ENCODE results near the gene SFRP5. TPM values are rescaled to one million over a fixed set of nuclear protein-coding genes. Genes with fewer than 3 reads are reported as not detected.

The SFRP5 gene
- total RNA-seq, 3 donors from 2014 or later: 0.41 to 23.0 (median 1.0) TPM

DNA sequence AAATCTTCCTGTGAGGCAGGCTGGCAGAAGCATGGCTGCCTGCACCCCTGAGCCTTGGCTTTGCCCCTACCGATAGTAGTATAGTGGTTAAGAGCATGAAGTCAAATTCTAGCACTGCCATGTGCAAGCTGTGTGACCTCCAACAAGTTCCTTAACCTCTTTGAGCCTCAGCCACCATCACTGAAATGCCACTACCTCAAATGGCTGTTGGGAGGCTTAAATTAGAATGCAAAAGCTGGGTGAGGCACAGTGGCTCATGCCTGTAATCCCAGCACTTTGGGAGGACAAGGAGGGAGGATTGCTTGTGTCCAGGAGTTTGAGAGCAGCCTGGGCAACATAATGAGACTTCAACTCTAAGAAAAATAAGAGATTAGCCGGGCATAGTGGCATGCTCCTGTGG lies 8.4 kb downstream of the SFRP5 start:
- intact Hi-C loops (cut with DNase I, micrococcal nuclease): no loop called here
- TF ChIP-seq, protein P1, sequence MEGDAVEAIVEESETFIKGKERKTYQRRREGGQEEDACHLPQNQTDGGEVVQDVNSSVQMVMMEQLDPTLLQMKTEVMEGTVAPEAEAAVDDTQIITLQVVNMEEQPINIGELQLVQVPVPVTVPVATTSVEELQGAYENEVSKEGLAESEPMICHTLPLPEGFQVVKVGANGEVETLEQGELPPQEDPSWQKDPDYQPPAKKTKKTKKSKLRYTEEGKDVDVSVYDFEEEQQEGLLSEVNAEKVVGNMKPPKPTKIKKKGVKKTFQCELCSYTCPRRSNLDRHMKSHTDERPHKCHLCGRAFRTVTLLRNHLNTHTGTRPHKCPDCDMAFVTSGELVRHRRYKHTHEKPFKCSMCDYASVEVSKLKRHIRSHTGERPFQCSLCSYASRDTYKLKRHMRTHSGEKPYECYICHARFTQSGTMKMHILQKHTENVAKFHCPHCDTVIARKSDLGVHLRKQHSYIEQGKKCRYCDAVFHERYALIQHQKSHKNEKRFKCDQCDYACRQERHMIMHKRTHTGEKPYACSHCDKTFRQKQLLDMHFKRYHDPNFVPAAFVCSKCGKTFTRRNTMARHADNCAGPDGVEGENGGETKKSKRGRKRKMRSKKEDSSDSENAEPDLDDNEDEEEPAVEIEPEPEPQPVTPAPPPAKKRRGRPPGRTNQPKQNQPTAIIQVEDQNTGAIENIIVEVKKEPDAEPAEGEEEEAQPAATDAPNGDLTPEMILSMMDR (IDR thresholded peaks at IDR 0.05): no peak
- DNase-seq (no peak), ATAC-seq (no peak)
- Histone ChIP-seq H3K9me3 (no peaks in the 10 kb centered on the region), H3K4me3 (no peak overlapping the region), H3K4me1 (ENCODE audit: low read depth) (no peaks in the 10 kb centered on the region), H3K36me3 (ENCODE audit: low read depth) (no peaks in the 10 kb centered on the region)

DNA sequence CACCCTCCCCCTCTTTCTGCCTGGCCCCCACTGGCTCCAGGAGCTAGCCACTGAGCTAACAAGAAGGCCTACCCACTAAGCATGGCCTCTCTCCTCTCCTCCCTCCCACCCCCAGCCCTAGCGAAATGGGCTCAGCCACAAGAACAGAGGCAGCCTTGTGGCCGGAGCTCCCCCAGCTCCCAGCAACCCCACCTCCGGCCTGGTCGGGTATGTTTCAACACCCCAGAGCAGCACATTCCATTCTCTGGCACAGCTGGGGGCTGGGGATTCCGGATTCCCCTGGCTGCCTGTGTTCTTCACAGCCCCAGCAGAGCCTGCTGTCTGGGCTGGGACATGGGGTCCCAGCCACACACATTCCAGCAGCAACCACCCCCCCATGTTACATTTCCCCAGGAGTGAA lies 9.0 kb downstream of the SFRP5 start:
- ATAC-seq (no peak), DNase-seq (no peak)
- intact Hi-C loops (cut with DNase I, micrococcal nuclease): no loop called here
- Histone ChIP-seq H3K4me3 (no peak overlapping the region), H3K36me3 (ENCODE audit: low read depth) (no peaks in the 10 kb centered on the region), H3K4me1 (ENCODE audit: low read depth) (no peaks in the 10 kb centered on the region), H3K9me3 (no peaks in the 10 kb centered on the region)
- TF ChIP-seq, protein P1 (IDR thresholded peaks at IDR 0.05): no peak

DNA sequence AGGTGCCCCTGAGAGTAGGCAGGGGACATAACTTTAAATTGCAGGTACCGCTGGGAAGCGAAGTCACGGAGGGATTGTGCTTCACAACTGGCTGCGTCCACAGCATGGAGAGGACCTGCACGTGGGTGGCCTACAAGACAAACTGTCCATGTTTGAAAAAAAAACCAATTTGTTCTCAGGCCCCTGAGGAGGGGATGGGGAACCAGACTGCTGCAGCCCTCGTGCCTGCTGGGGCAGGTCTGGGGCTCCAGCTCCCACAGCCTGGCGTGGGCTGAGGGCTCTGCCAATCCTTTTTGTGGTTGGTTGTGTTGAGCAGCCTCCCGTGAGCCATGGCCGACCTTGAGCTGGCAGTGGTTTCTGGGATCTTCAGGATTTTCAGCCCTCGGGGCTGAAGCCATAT lies 9.7 kb downstream of the SFRP5 start:
- DNase-seq: no peak
- Histone ChIP-seq H3K4me1 (ENCODE audit: low read depth) (no peaks in the 10 kb centered on the region), H3K9me3 (no peaks in the 10 kb centered on the region), H3K36me3 (ENCODE audit: low read depth) (no peaks in the 10 kb centered on the region), H3K4me3 (no peak overlapping the region)
- no peak for ATAC-seq
- intact Hi-C loops (cut with DNase I, micrococcal nuclease): no loop called here
- TF ChIP-seq, protein P1 (IDR thresholded peaks at IDR 0.05): no peak

DNA sequence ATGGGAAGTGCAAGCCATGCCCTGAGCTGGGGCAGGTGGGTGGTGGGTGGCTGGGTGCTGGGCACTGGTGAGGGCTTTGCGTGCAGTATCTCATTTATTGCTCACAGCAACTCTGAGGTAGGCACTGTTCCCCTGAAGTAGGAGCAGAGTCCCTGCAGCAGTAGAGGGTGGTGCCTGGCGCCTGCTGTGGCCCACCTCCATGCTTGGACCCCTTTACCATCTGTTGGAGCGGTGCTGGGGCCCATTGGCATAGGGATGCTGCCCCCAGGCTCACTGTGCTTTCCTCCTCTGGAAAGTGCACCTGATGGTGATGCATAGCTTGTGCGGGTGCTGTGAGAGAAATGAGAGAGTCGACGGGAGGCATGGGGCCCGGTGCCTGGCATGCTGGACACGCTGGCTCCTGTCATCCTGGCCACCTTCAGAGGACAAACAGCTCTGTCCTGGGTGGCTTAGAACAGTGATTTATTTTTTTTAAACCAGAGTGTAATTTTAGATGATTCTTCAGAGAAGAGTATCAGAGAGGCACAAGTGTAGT lies 10.4 kb downstream of the SFRP5 start:
- intact Hi-C loops (cut with DNase I, micrococcal nuclease): no loop called here
- H3K4me3 ChIP-seq: no peak overlapping the region
- ATAC-seq (no peak), DNase-seq (no peak)
- H3K9me3 ChIP-seq: no peaks in the 10 kb centered on the region
- H3K36me3 ChIP-seq (ENCODE audit: low read depth): no peaks in the 10 kb centered on the region
- TF ChIP-seq, protein P1 (IDR thresholded peaks at IDR 0.05): no peak
- H3K4me1 ChIP-seq (ENCODE audit: low read depth): no peaks in the 10 kb centered on the region

DNA sequence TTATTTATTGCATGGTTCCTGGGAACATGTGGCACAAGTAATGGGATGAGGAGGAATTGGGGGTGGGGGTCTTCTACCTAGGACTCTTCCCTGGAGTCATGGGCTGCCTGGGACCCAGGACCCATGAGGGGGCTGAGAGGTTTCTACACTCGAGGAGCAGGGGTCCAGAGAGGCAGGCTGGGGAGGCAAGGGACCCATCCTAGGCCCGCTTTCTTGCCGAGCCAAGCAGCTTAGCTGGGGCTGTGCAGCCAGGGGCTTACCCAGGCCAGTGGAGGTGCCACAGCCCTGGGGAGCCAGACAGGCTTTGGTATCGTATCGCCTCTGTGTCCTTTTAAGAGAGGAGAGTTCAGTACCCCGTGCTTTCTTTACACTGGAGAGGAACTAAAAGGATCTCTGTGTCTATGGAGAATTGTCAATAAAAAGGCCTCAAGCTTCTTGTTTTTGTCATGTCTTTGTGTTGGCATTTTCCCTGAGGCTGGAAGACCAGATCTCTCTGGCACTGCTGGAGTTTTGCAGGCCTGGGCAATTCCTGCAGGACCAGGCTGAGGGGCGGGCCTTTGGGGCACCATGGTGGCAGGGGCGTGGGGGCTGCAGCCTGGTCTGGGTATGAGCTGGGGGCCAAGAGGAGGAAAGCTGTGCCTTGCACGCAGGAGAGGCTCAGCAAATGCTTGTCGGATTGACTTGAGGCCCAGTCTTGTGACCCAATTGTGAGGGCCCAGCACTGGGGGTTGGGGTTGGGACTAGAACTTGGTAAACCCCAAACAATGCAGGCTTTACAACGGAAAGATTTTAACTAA lies 11.1 kb downstream of the SFRP5 start:
- no peaks in the 10 kb centered on the region for H3K36me3 ChIP-seq (ENCODE audit: low read depth)
- H3K4me3 ChIP-seq: no peak overlapping the region
- no peaks in the 10 kb centered on the region for H3K4me1 ChIP-seq (ENCODE audit: low read depth)
- no peak for DNase-seq
- no peak for ATAC-seq
- intact Hi-C loops (cut with DNase I, micrococcal nuclease): no loop called here
- TF ChIP-seq, protein P1 (IDR thresholded peaks at IDR 0.05): no peak
- H3K9me3 ChIP-seq: no peaks in the 10 kb centered on the region
